ENCODE data around the gene PKN3. TPM values are rescaled to one million over a fixed set of nuclear protein-coding genes. Genes with fewer than 3 reads are reported as not detected.

PKN3 gene
- total RNA-seq, 1 donor from 2014 or later, result 30.0 TPM

- no peak for DNase-seq (ENCODE audit: low read depth, low spot score)
- H3K36me3 Mint-ChIP-seq (ENCODE audit: low read depth), result no peaks in the 10 kb centered on the region
- peaks cover 30% of the 10 kb centered on the region for H3K4me1 Mint-ChIP-seq
- peaks cover 4% of the 10 kb centered on the region for H3K27me3 Mint-ChIP-seq (ENCODE audit: low read depth)
- no peak overlapping the region for H3K27ac Mint-ChIP-seq (ENCODE audit: unreplicated experiment)
- TF ChIP-seq CTCF (conservative IDR thresholded peaks at IDR 0.05), result no peak
- H3K9me3 Mint-ChIP-seq, result peaks cover 3% of the 10 kb centered on the region
- peak overlapping the region; percentile 89 for H3K4me3 Mint-ChIP-seq
Observed at GRCh38 chr9:128721487-128722010, 19.2 kb downstream of the PKN3 start.

- Mint-ChIP-seq H3K4me3 (peak overlapping the region; percentile 89), H3K4me1 (peaks cover 30% of the 10 kb centered on the region), H3K9me3 (peaks cover 3% of the 10 kb centered on the region), H3K27me3 (ENCODE audit: low read depth) (peaks cover 4% of the 10 kb centered on the region), H3K36me3 (ENCODE audit: low read depth) (no peaks in the 10 kb centered on the region), H3K27ac (ENCODE audit: unreplicated experiment) (no peak overlapping the region)
- TF ChIP-seq CTCF (conservative IDR thresholded peaks at IDR 0.05), result no peak
- DNase-seq (ENCODE audit: low read depth, low spot score), result no peak
Observed at GRCh38 chr9:128722380-128723351, 20.4 kb downstream of the PKN3 start.

GRCh38 chr9:128723352-128723865 is 21.1 kb downstream of the PKN3 start:
- peaks cover 4% of the 10 kb centered on the region for H3K27me3 Mint-ChIP-seq (ENCODE audit: low read depth)
- H3K4me3 Mint-ChIP-seq, result peak overlapping the region; percentile 89
- peak overlapping the region; percentile 48 for H3K27ac Mint-ChIP-seq (ENCODE audit: unreplicated experiment)
- no peaks in the 10 kb centered on the region for H3K36me3 Mint-ChIP-seq (ENCODE audit: low read depth)
- no peak for DNase-seq (ENCODE audit: low read depth, low spot score)
- no peak for TF ChIP-seq CTCF (conservative IDR thresholded peaks at IDR 0.05)
- H3K9me3 Mint-ChIP-seq, result peaks cover 3% of the 10 kb centered on the region
- peaks cover 30% of the 10 kb centered on the region for H3K4me1 Mint-ChIP-seq

GRCh38 chr9:128723866-128724743 is 21.8 kb downstream of the PKN3 start, which contains the start of gene ZDHHC12:
Gene ZDHHC12, minus strand, starts transcription at chr9:128724127. Its CDS starts 34 bp downstream, at chr9:128724093.
- Mint-ChIP-seq H3K27me3 (ENCODE audit: low read depth) (peaks cover 4% of the 10 kb centered on the region), H3K4me1 (peaks cover 30% of the 10 kb centered on the region), H3K4me3 (peak within 1 kb of the TSS; percentile 89), H3K9me3 (peaks cover 3% of the 10 kb centered on the region), H3K36me3 (ENCODE audit: low read depth) (no peaks in the 10 kb centered on the region), H3K27ac (ENCODE audit: unreplicated experiment) (peak within 1 kb of the TSS; percentile 75)
- DNase-seq (ENCODE audit: low read depth, low spot score), result peak; percentile 77
- no peak for TF ChIP-seq CTCF (conservative IDR thresholded peaks at IDR 0.05)

- no peaks in the 10 kb centered on the region for H3K36me3 Mint-ChIP-seq (ENCODE audit: low read depth)
- no peak overlapping the region for H3K27ac Mint-ChIP-seq (ENCODE audit: unreplicated experiment)
- peaks cover 30% of the 10 kb centered on the region for H3K4me1 Mint-ChIP-seq
- H3K4me3 Mint-ChIP-seq, result peak overlapping the region; percentile 84
- peaks cover 4% of the 10 kb centered on the region for H3K27me3 Mint-ChIP-seq (ENCODE audit: low read depth)
- DNase-seq (ENCODE audit: low read depth, low spot score), result no peak
- TF ChIP-seq CTCF (conservative IDR thresholded peaks at IDR 0.05), result no peak
- H3K9me3 Mint-ChIP-seq, result peaks cover 3% of the 10 kb centered on the region
Observed at GRCh38 chr9:128724744-128725211, 22.5 kb downstream of the PKN3 start.

Data from neural crest cell (in vitro differentiated cells).